ENCODE data around the gene NUDT3.
"Not testable (repeated sequence)": the region's sequence is repeated elsewhere in the genome, so short reads cannot be mapped to it uniquely, and the experiment has no call there.

NUDT3 gene

GRCh38 chr6:34392497-34393190 lies at the start of gene NUDT3:
Gene NUDT3, minus strand, starts transcription at chr6:34392669. Its CDS starts 307 bp downstream, at chr6:34392362.
- DNase-seq, result peak; percentile 92 to 96

DNA sequence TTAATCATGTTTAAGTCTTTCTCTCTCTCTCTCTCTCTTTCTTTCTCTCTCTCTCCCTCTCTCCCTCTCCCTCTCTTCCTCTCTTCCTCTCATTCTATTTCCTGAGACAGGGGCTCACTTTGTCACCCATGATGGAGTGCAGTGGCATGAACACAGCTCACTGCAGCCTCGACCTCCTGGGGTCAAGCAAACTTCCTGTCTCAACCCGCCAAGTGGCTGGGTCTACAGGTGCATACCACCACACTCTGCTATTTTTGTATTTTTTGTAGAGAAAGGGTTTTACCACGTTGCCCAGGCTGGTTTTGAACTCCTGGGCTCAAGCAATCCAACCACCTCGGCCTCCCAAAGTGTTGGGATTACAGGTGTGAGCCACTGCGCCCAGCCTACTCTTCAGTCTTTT lies 49.1 kb upstream of the NUDT3 start:
- DNase-seq, result no peak

GRCh38 chr6:34439442-34439841 lies 47.0 kb upstream of the NUDT3 start:
- no peak for DNase-seq

DNA sequence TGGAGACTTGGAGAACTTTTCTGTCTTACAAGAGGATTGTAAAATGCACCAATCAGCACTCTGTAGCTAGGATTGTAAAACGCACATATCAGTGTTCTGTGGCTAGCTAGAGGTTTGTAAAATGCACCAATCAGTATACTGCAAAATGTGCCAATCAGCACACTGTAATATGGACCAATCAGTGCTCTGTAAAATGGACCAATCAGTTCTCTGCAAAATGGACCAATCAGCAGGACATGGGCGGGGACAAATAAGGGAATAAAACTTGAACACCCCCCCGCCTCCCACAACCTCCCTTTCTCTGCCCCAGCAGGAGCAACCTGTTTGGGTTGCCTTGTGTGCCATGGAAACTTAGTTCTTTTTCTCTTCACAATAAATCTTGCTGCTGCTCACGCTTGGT lies 46.2 kb upstream of the NUDT3 start:
- DNase-seq, result no peak

DNA sequence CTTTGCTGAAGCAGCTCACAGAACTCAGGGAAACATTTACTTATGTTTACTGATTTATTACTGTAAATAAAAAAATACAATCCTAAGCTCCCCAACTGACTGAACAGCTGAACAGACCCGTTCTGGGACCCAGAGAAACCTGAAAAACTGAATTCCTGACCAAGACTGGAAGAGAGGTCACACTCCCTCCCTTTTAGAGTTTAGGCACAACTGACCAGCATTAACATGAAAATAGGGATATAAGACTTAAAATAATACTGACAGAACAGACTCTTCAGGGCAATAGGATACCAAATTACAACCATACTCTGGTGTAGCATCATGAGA lies 45.1 kb upstream of the NUDT3 start:
- no peak for DNase-seq

DNA sequence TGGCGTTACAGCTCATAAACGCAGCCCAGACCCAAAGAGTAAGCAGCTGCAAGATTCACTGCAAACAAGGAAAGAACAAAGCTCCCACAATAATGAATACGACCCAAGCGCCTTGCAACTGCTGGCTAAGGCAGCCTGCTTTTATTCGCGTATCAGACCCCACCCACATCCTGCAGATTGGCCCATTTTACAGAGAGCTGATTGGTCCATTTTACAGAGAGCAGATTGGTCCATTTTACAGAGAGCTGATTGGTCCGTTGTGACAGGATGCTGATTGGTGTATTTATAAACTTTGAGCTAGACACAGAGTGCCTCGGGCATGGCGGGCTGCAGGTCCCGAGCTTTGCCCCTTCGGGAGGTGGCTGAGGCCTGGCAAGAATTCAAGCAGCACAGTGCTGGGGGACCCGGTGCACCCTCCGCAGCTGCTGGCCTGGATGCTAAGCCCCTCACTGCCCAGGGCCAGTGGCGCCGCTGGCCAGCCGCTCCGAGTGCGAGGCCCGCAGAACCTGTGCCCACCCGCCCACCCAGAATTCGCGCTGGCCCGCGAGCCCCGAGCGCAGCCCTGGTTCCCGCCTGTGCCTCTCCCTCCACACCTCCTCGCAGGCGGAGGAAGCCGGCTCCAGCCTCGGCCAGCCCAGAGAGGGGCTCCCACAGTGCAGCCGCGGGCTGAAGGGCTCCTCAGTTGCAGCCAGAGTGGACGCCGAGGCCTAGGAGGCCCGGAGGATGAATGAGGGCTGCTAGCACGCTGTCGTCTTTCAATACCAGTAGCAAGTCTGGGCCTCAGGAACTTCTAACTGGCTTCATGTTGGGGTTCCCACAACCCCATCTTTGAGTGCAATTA lies 44.6 kb upstream of the NUDT3 start:
- DNase-seq, result no peak

DNA sequence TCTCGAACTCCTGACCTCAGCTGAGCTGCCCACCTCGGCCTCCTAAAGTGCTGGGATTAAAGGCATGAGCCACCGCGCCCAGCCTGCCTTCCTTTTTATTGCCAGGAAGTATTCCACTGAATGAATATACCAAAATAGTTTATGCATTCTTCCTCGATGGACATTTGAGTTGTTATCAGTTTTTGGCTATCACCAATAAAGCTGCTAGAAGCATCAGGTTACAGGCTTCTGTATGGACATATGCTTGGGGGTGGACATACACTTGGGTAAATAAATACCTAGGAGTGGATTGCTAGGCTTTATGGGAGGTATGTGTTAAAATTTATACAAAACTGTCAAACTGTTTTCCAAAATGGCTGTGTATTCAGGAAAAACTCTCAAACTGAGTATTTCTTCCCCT lies 43.4 kb upstream of the NUDT3 start:
- no peak for DNase-seq

DNA sequence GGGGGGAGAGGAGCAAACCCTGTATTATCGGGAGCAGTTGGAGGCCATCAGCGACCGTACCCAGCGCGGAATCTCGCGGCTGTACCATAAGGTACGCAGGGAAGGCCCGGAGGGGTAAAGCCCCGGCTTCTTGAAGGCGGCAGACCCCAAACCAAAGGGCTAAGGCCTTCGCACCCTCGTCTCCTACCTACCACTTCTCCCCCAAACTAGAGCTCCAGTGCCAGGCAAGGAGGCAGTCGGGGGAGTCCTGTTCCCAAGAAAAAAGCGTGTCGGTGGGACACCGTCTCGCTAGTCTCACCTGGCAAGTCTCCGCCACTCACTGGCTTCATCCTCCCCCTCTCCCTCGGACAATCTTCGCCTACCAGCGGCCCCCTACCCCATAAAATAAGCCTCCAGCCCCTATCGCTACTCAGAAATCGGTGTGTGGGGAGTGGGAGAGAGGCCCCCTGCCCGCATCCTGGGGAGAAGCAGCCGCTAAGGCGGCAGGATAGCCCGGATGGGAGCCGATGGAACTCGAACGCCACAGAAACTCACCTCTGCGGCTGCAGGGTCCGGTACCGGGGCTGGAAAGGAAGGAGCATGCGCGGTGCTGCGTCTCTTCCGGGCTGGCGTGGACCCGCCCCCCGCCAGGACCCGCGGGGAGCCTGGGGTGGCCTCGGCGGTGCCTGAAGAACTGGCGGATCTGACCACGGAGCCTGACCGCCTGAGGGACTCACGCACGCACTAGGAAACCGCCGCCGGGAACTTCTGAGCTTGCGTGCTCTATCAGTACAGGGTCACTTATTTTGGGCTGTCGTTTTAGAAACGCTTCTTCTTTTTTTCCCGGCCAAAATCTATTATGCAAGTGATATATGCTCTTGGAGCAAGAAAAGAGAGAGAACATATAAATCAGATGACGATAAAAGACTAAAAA lies 33.3 kb upstream of the NUDT3 start, which contains the start of gene RPS10:
RPS10 (minus strand) TSS at position 572 of the 913 bp plus-strand sequence. CDS start 848 bp downstream, outside the sequence.
- peak; percentile 86 to 91 for DNase-seq

- no peak for DNase-seq
Measured at GRCh38 chr6:34425132-34425497, 32.6 kb upstream of the NUDT3 start.

GRCh38 chr6:34424200-34425131 lies 32.0 kb upstream of the NUDT3 start:
- no peak for DNase-seq

DNA sequence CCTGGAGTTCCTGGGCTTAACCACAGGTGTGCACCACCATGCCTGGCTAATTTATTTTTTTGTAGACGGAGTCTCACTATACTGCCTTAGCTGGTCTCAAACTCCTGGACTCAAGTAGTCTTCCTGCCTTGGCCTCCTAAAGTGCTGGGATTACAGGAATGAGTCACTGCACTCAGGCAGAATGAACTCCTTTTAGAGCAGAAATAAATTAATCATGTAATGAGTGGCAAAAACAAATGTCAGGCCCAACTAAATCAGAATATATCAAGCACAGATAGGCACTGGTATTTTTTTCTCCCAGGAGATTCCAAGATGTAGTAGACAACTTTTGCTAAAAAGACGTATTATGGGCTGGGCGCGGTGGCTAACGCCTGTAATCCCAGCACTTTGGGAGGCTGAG lies 30.8 kb upstream of the NUDT3 start:
- no peak for DNase-seq

DNA sequence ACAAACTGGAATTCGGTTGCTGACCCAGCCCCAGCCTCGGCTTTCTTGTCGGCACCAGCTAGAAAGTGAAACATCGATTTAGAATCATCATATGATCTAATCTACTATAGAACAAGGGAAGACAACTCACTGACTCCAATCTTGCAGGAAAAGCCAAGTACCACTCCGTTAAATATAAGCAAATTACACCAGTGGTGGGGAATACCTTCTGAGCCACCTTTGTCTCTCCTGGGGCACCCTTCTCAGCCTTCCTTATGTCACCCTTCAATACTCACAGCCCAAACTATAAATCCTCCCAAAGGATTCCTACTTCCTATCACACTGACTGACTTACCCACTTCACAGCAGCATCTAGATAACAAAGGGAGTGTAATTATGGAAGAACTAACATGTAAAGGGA lies 25.9 kb upstream of the NUDT3 start:
- no peak for DNase-seq

- DNase-seq, result no peak
Measured at GRCh38 chr6:34416877-34417371, 24.5 kb upstream of the NUDT3 start.

DNA sequence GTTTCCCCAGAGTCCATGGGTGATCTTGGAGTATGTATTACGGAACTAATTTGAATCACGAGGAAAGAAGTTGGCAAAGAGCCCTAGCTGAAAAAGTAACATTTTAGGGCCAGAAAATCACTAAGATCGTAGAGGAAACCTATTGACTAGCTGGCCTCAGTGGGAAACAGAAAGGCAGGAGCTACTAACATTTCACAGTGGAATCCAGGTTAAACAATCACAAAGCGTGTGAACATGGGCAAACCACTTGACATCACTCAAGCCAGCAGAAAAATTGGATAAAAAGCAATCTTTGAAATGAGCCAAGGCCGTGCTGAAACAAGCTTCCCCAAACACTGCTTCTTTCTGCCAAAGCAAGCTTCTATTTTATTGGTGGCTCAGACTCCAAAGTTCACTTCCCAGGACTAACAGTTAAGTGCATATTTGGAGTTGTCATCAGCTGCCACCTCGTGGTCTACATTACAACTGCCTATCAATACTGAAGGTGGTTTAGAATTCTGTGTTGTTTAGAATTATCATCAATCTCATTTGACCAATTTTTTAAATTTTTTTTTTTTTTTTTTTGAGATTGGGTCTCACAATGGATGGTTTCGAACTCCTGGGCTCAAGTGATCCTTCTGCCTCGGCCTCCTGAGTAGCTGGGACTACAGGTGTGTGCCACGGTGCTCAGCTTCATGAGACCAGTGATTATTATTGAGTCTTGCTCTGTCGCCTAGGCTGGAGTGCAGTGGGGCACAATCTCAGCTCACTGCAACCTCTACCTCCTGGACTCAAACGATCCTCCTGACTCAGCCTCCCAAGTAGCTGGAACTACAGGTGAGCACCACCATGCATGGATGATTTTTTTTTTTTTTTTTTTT lies 22.8 kb upstream of the NUDT3 start:
- DNase-seq, result no peak

DNA sequence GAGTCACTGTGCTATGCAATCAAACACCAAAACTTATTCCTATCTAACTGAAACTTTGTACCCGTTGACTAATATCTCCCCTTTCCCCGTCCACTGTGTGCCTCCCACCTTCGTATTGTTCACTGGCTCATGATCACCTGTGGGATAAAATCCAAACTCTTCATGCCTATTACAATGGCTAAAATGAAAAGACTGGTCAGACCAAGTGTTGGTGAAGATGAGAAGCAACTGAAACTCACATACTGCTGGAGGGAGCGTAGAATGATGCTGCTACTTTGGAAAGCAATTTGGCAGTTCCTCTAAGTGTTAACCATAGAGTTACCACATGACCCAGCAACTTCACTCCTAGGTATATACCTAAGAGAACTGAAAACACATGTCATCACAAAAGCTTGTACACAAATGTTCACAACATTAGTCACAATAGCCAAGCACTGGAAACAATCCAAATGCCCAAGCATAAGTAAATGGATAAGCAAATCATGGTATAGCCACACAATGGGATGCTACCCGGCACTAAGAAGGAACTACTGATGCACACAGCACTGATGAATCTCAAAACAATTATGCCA lies 20.3 kb upstream of the NUDT3 start:
- DNase-seq, result no peak

GRCh38 chr6:34412016-34412415 lies 19.5 kb upstream of the NUDT3 start:
- no peak for DNase-seq

DNA sequence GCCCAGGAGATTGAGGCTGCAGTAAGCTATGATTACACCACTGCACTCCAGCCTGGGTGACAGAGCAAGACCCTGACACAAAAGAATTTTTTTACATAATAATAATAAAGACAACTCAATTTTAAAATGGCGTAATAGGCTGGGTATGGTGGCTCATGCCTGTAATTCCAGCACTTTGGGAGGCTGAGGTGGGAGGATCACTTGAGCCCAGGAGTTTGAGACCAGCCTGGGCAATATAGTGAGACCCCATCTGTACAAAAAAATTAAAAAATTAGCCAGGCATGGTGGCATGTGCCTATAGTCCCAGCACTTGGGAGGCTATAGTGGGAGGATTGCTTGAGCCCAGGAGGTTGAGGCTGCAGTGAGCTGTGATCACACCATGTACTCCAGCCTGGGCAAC lies 15.4 kb upstream of the NUDT3 start:
- not testable (repeated sequence) for DNase-seq

- DNase-seq, result no peak
Measured at GRCh38 chr6:34396518-34396917, 4.0 kb upstream of the NUDT3 start.

- no peak for DNase-seq
Measured at GRCh38 chr6:34393966-34394305, 1.5 kb upstream of the NUDT3 start.

DNA sequence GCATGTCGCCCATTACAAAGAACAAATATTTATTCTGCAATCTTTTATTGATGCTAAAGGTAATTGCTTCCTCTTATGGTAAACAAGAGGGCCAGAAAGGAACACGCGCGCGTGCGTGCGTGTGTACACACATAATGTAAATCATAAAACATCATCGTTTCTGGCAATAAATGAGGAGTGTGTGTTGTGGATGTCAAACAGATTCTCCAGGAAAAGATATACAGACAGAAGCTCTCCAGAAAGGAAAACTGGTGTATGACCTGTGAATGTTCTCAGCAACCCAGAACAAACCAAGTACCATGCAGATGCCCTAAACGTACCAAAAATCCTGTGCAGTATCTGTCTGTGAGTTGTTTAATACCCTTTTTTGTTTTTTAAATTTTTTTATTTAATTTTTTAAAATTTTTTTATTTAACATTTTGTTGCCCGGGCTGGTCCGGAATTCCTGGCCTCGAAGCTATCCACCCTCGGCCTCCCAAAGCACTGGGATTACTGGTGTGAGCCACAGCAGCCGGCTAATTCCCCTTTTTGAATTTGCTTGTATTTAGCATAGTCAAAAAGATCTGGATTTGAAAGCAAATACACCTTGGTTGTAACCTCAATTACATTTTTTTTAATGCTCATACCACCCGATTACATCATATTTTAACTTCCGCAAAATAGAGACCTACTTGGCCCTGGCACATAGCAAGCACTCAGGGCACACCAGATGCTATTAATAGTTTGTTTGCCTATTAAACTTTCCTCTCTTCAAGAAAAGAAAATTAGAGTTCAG lies 909 bp upstream of the NUDT3 start:
- DNase-seq, result no peak

Measured in NCI-H1930 (cell line).